OCI-LY1 (cell line): ENCODE measurements around the gene ZFHX3.

Experiments used
- H2AFZ ChIP-seq: fragments of 200-600 bp; sonication (generic), shearing (Covaris generic); 2 replicates; pipeline ENCODE4 v1.6.0; 2014; ENCODE audit warnings: antibody characterized with exemption, mild to moderate bottlenecking, low read length
- H3F3A ChIP-seq: fragments of 200-600 bp; sonication (generic), shearing (Covaris generic); 2 replicates; pipeline ENCODE4 v1.6.0; 2014; ENCODE audit warnings: mild to moderate bottlenecking, antibody characterized with exemption, low read length, moderate library complexity; ENCODE audit not compliant: insufficient read depth
- H3K27ac ChIP-seq: fragments of 200-600 bp; sonication (generic); 2 replicates; pipeline ENCODE4 v1.5.1; 2014; ENCODE audit warnings: low read length, mixed run types, mild to moderate bottlenecking, low read depth; ENCODE audit not compliant: poor library complexity, severe bottlenecking
- H3K27me3 ChIP-seq: fragments of 200-600 bp; sonication (generic); 2 replicates; pipeline ENCODE4 v1.6.0; 2014; ENCODE audit warnings: antibody characterized with exemption, mild to moderate bottlenecking, low read length, moderate library complexity; ENCODE audit not compliant: insufficient read depth
- H3K36me3 ChIP-seq: fragments of 200-600 bp; sonication (generic); 2 replicates; pipeline ENCODE4 v1.6.1; 2014; ENCODE audit warnings: mild to moderate bottlenecking, antibody characterized with exemption, low read length, moderate library complexity, mixed read lengths; ENCODE audit not compliant: insufficient read depth
- H3K4me1 ChIP-seq: fragments of 200-600 bp; sonication (generic); 2 replicates; pipeline ENCODE4 v1.5.1; 2014; ENCODE audit warnings: mild to moderate bottlenecking, low read length, moderate library complexity; ENCODE audit not compliant: insufficient read depth, severe bottlenecking
- H3K4me2 ChIP-seq: fragments of 200-600 bp; sonication (generic), shearing (Covaris generic); 2 replicates; pipeline ENCODE4 v1.6.1; 2014; ENCODE audit warnings: low read length
- H3K4me3 ChIP-seq: fragments of 200-600 bp; sonication (generic); 2 replicates; pipeline ENCODE4 v1.5.1; 2014; ENCODE audit warnings: low read length, low read depth, mild to moderate bottlenecking, mixed read lengths; ENCODE audit not compliant: poor library complexity, severe bottlenecking
- H3K79me2 ChIP-seq: fragments of 200-600 bp; shearing (Covaris generic); 2 replicates; pipeline ENCODE4 v1.6.1; 2016; ENCODE audit warnings: mixed run types, low read length, mixed read lengths; ENCODE audit not compliant: insufficient read depth
- H3K9ac ChIP-seq: fragments of 200-600 bp; sonication (generic), shearing (Covaris generic); 2 replicates; pipeline ENCODE4 v1.6.1; 2014; ENCODE audit warnings: mild to moderate bottlenecking, low read length, mixed read lengths
- H3K9me2 ChIP-seq: fragments of 200-600 bp; sonication (generic), shearing (Covaris generic); 2 replicates; pipeline ENCODE4 v1.6.1; 2014; ENCODE audit warnings: low read depth, mild to moderate bottlenecking, low read length, mixed read lengths
- H3K9me3 ChIP-seq: fragments of 200-600 bp; shearing (Covaris generic); 2 replicates; pipeline ENCODE4 v1.6.1; 2014; ENCODE audit warnings: low read length, mixed read lengths
- H4K20me1 ChIP-seq: fragments of 200-600 bp; sonication (generic), shearing (Covaris generic); 2 replicates; pipeline ENCODE4 v1.6.0; 2016; ENCODE audit warnings: mild to moderate bottlenecking, low read length; ENCODE audit not compliant: insufficient read depth
- CTCF ChIP-seq: fragments of 200-600 bp; sonication (generic), shearing (Covaris generic); IDR thresholded peaks from 2 replicates; pipeline ENCODE4 v1.5.1; 2017; ENCODE audit warnings: mild to moderate bottlenecking, antibody characterized with exemption, low read length, moderate library complexity, mixed read lengths
- EZH2 ChIP-seq: fragments of 200-600 bp; sonication (generic), shearing (Covaris generic); IDR thresholded peaks from 2 replicates; pipeline ENCODE4 v1.8.0; 2017; ENCODE audit warnings: borderline replicate concordance, mixed run types, mild to moderate bottlenecking, antibody characterized with exemption, low read length, moderate library complexity, mixed read lengths

The ZFHX3 gene

GRCh38 chr16:72939247-72939646 is 108.7 kb downstream of the ZFHX3 start:
- no peaks in the 10 kb centered on the region for H3K79me2 ChIP-seq
- no peaks in the 10 kb centered on the region for H3K36me3 ChIP-seq
- H3K27me3 ChIP-seq: no peaks in the 10 kb centered on the region
- no peaks in the 10 kb centered on the region for H3K4me1 ChIP-seq
- H3F3A ChIP-seq: no peaks in the 10 kb centered on the region
- no peak overlapping the region for H3K4me2 ChIP-seq
- no peaks in the 10 kb centered on the region for H3K9me3 ChIP-seq
- H2AFZ ChIP-seq: no peak overlapping the region
- no peaks in the 10 kb centered on the region for H3K9me2 ChIP-seq
- no peak overlapping the region for H3K27ac ChIP-seq
- no peaks in the 10 kb centered on the region for H4K20me1 ChIP-seq
- H3K9ac ChIP-seq: no peak overlapping the region
- TF ChIP-seq EZH2: no peak
- no peak for TF ChIP-seq CTCF
- H3K4me3 ChIP-seq: no peak overlapping the region

DNA sequence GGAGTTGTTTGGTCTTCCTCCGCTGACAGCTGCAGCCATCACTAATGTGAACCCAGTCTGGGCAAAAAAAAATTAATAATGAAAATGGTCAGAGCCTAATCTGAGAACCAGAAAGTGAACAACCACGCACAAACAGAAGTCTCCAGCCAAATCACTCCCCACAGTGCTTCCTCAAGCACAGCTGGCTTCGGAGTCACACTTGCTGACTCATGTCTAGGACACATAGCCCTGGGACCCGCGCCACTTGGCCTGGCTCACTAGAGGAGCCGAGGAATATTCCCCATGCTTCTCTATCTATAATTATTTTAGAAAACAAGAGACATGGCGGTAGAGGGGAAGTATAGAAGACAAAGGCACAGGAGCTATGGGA is 109.1 kb downstream of the ZFHX3 start:
- TF ChIP-seq EZH2: no peak
- no peak for TF ChIP-seq CTCF
- Histone ChIP-seq H3K9ac (no peak overlapping the region), H3K27me3 (no peaks in the 10 kb centered on the region), H3K79me2 (no peaks in the 10 kb centered on the region), H3K4me2 (no peak overlapping the region), H3K4me3 (no peak overlapping the region), H4K20me1 (no peaks in the 10 kb centered on the region), H3K9me3 (no peaks in the 10 kb centered on the region), H2AFZ (no peak overlapping the region), H3K36me3 (no peaks in the 10 kb centered on the region), H3K9me2 (no peaks in the 10 kb centered on the region), H3F3A (no peaks in the 10 kb centered on the region), H3K4me1 (no peaks in the 10 kb centered on the region), H3K27ac (no peak overlapping the region)

DNA sequence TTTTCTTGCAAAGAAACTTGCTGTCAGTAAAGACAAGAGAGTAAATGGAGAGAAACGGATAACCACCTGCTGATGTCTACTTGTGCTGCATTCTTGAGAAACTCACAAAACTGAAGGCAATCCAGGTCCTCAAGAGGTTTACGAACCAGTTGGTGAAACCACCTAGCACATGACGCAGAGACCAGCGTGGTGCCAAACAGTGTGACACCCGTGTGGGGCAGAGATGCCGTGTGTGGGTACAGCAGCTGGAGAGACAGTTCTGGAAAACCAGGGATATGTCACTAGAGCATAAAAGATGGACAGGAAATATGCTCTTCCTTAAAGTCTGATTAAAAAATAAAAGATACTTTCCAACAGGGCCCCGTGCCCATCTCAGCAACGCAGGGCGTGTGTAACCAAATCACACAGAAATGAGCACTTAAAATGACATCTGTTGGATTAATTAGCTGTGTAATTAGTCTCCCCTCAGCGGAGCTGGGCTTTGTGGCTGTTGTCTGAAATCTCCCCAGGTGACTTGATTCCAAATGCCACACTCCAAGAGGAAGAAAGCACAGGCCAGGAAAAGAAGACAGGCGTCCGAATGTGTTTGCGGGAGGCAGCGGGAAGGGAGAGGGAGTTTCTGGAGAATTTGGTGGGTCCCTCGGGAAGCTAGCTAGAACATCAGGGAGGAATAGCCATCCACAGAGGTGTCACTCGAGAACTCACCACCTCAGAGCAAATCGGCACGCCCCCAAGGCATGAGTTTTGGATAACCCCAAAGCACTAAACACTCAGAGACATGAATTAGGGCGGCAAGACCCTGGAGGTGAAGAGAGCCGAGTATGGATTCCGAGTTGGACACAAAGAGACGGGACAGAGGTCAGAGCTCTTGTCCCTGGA is 109.8 kb downstream of the ZFHX3 start:
- TF ChIP-seq EZH2: no peak
- TF ChIP-seq CTCF: no peak
- Histone ChIP-seq H3K79me2 (no peaks in the 10 kb centered on the region), H4K20me1 (no peaks in the 10 kb centered on the region)

More for the DNA sequence above, 109.8 kb downstream of the ZFHX3 start:
- Histone ChIP-seq H3K36me3 (no peaks in the 10 kb centered on the region), H3K4me1 (no peaks in the 10 kb centered on the region), H3K27me3 (no peaks in the 10 kb centered on the region), H3K9me3 (no peaks in the 10 kb centered on the region), H3K4me2 (no peak overlapping the region), H3K9me2 (no peaks in the 10 kb centered on the region), H2AFZ (no peak overlapping the region), H3K9ac (no peak overlapping the region), H3F3A (no peaks in the 10 kb centered on the region), H3K4me3 (no peak overlapping the region), H3K27ac (no peak overlapping the region)
